Measurements from ENCODE around the gene KIF5C.

Gene KIF5C

GRCh38 chr2:149062531-149062930 lies 187.5 kb downstream of the KIF5C start:
- no peak overlapping the region for H3K4me3 ChIP-seq (ENCODE audit: low read depth, low read length)
- DNase-seq (ENCODE audit: low read depth): no peak
- TF ChIP-seq, protein P1, sequence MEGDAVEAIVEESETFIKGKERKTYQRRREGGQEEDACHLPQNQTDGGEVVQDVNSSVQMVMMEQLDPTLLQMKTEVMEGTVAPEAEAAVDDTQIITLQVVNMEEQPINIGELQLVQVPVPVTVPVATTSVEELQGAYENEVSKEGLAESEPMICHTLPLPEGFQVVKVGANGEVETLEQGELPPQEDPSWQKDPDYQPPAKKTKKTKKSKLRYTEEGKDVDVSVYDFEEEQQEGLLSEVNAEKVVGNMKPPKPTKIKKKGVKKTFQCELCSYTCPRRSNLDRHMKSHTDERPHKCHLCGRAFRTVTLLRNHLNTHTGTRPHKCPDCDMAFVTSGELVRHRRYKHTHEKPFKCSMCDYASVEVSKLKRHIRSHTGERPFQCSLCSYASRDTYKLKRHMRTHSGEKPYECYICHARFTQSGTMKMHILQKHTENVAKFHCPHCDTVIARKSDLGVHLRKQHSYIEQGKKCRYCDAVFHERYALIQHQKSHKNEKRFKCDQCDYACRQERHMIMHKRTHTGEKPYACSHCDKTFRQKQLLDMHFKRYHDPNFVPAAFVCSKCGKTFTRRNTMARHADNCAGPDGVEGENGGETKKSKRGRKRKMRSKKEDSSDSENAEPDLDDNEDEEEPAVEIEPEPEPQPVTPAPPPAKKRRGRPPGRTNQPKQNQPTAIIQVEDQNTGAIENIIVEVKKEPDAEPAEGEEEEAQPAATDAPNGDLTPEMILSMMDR (conservative IDR thresholded peaks at IDR 0.05; ENCODE audit: low read depth, low read length): no peak

DNA sequence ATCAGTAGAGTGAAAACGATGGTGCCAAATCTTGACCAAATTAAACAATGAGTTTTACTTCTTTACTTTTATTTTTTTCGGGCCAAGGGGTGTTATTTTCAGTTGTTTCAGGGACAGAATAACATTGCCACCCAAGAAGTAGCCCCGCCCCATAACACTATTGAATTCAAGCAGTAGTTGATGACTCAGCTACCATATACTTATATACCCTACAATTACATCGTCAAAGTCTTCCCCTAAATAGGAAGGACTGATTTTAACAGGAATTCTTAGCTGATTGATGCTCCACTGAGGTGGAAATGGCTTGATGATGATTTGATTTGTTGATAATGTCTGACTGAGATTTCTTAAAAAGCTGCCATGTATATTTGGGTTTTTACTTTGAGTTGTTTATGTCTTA lies 188.2 kb downstream of the KIF5C start:
- no peak for DNase-seq (ENCODE audit: low read depth)

DNA sequence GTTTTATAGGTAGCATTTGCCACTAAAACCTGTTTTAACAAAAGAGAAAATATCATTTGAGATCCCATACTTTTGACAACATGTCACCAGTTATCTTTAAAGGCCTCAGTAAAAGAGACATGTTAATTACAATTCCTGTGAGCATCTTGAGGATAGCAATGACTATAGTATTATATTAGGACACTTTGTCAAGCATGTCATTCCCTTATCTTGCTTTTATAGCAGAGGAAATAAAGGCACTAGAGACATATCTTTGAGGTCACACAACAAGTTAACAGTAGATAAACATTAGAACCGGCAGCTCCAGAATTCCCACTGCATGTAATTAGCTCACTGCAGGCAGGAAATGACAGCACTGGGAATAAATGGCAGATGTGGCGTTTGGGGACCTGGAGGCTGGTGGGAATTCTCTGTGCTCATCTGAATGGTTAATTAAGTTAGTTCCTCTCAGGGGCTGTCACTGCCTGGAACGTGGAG lies 189.4 kb downstream of the KIF5C start:
- no peak for DNase-seq (ENCODE audit: low read depth)
- TF ChIP-seq, protein P1 (conservative IDR thresholded peaks at IDR 0.05; ENCODE audit: low read depth, low read length): no peak
- H3K4me3 ChIP-seq (ENCODE audit: low read depth, low read length): no peak overlapping the region

More for the DNA sequence above, 188.2 kb downstream of the KIF5C start:
- TF ChIP-seq, protein P1 (conservative IDR thresholded peaks at IDR 0.05; ENCODE audit: low read depth, low read length): no peak
- no peak overlapping the region for H3K4me3 ChIP-seq (ENCODE audit: low read depth, low read length)

- DNase-seq (ENCODE audit: low read depth): no peak
- H3K4me3 ChIP-seq (ENCODE audit: low read depth, low read length): no peak overlapping the region
- TF ChIP-seq, protein P1 (conservative IDR thresholded peaks at IDR 0.05; ENCODE audit: low read depth, low read length): no peak
These were observed 190.0 kb downstream of the KIF5C start for GRCh38 chr2:149064856-149065630.

- no peak overlapping the region for H3K4me3 ChIP-seq (ENCODE audit: low read depth, low read length)
- peak; percentile 6 for DNase-seq (ENCODE audit: low read depth)
- TF ChIP-seq, protein P1 (conservative IDR thresholded peaks at IDR 0.05; ENCODE audit: low read depth, low read length): no peak
These were observed 193.4 kb downstream of the KIF5C start for GRCh38 chr2:149068225-149068995.

DNA sequence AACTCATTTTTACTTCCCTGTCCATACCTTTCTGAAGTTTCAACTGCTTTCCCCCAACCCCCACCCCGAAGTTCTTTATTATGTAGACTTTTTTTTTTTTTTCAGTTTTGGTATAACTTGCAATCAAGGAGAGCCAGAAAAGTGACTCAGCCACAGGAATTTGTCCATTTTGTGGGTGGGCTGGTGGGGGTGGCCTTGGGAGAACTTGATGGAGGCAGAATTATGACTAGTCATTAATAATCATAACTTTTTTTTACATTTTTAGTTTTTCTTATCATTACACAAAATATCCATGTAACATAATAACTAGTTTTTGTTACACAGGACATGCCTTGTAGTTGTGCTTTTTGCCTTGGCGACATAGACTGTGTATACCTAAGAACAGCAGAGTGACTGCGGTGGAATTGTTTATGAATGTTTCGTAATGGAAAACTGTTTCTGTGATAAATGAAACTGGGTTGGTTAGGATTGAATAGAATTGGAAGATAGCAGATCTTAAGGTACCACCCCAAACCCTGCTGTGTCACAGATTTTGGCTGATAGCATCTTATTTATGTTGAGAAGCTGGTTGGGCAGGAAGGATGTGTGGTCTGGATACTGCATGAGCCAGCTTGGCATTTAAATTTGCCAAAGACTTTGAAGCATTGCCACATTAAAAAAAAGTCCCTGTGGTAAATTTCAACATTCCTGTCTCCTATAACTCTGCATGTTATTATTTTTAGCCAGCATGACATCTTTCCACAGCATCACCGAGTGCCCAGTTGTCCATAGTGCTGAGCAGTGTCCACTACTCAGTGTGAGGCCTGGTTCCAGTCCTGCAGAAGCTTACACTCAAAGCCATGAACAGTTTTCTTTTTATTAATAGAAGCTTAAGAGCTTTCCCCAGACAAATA lies 194.2 kb downstream of the KIF5C start:
- DNase-seq (ENCODE audit: low read depth): peak; percentile 71
- H3K4me3 ChIP-seq (ENCODE audit: low read depth, low read length): no peak overlapping the region
- TF ChIP-seq, protein P1 (conservative IDR thresholded peaks at IDR 0.05; ENCODE audit: low read depth, low read length): no peak

All from choroid plexus epithelial cell (primary cell).